Thymus (tissue), 11 donors: Measurements from ENCODE around the gene HERC2. TPM values are rescaled to one million over a fixed set of nuclear protein-coding genes. Genes with fewer than 3 reads are reported as not detected.
"Not testable (repeated sequence)": the region's sequence is repeated elsewhere in the genome, so short reads cannot be mapped to it uniquely, and the experiment has no call there.

Experiments used
- DNase-seq, 9 donors: peaks; one replicate each; pipeline ENCODE4 v3.0.0-alpha.2; 2013; ENCODE audit warnings: low spot score in 9 of 9, low read depth in 6 of 9, missing footprints in 1 of 9
- H3K27ac ChIP-seq, 2 donors: one replicate each; pipeline ENCODE4 v1.5.1; 2013; ENCODE audit warnings: control low read depth in 1 of 2, low read depth in 1 of 2, low read length in 1 of 2, mild to moderate bottlenecking in 1 of 2, moderate library complexity in 1 of 2
- H3K27me3 ChIP-seq, 2 donors: one replicate each; pipeline ENCODE4 v1.5.1; 2013; ENCODE audit warnings: low read length in 1 of 2; ENCODE audit not compliant: control insufficient read depth in 2 of 2, insufficient read depth in 1 of 2
- H3K36me3 ChIP-seq, 2 donors: one replicate each; pipeline ENCODE4 v1.5.1; 2013; ENCODE audit warnings: low read length in 1 of 2, mild to moderate bottlenecking in 1 of 2, moderate library complexity in 1 of 2; ENCODE audit not compliant: control insufficient read depth in 2 of 2, insufficient read depth in 2 of 2
- H3K4me1 ChIP-seq, 2 donors: one replicate each; pipeline ENCODE4 v1.5.1; 2013; ENCODE audit warnings: low read length in 2 of 2; ENCODE audit not compliant: control insufficient read depth in 2 of 2, insufficient read depth in 2 of 2
- H3K4me3 ChIP-seq, 2 donors: one replicate each; pipeline ENCODE4 v1.5.1; 2013; ENCODE audit warnings: low read length in 2 of 2, control low read depth in 1 of 2, mild to moderate bottlenecking in 1 of 2
- H3K9me3 ChIP-seq, 2 donors: one replicate each; pipeline ENCODE4 v1.5.1; 2013; ENCODE audit warnings: low read length in 1 of 2, mild to moderate bottlenecking in 1 of 2; ENCODE audit not compliant: control insufficient read depth in 2 of 2, insufficient read depth in 1 of 2
- WGBS: extraction: QIAGEN DNeasy Blood & Tissue Kit; methylation state at CpG from one replicate; pipeline ENCODE4 v1.1.7; 2013; 5-methylcytosine and 5-hydroxymethylcytosine counted together
- polyA plus RNA-seq: library from polyadenylated mRNA; stranded (reverse); fragments of 200-250 nt; gene quantifications from one replicate; pipeline ENCODE4 v1.2.3, GENCODE V29; 2013
- total RNA-seq: library from RNA; stranded (reverse); fragments of 120-200 nt; gene quantifications from one replicate; pipeline ENCODE4 v1.2.4, GENCODE V29; 2013
- donor health status: healthy.

The HERC2 gene
- total and polyA plus RNA-seq, 2 donors, result 18.7 to 27.1 TPM

DNA sequence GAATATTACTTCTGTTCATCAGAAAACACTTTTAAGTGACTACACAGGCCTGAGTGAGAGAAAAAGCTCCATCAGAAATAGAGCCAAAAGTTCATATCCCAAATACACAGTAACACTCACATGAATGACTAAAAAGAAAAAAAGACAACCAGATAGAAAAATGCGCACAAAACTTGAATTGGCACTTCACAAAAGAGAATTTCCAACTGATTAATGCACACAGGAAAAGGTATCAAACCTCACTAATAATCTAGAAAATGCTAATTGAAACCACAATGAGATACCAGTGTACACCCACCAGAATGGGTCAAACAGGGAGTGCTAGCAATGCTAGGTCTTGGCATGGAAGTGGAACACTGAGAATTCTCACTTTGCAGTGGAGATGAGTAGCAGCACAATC, 78.6 kb downstream of the HERC2 start:
- DNase-seq, result no peak
- Histone ChIP-seq H3K36me3 (peaks cover 33 to 34% of the 10 kb centered on the region in 2 donors), H3K27ac (no peak overlapping the region), H3K27me3 (no peaks in the 10 kb centered on the region), H3K9me3 (peaks cover 2 to 5% of the 10 kb centered on the region in 2 donors), H3K4me1 (no peaks in the 10 kb centered on the region), H3K4me3 (no peak overlapping the region)
- WGBS, result 96% methylated on average over 1 of the region's 1 CpG

DNA sequence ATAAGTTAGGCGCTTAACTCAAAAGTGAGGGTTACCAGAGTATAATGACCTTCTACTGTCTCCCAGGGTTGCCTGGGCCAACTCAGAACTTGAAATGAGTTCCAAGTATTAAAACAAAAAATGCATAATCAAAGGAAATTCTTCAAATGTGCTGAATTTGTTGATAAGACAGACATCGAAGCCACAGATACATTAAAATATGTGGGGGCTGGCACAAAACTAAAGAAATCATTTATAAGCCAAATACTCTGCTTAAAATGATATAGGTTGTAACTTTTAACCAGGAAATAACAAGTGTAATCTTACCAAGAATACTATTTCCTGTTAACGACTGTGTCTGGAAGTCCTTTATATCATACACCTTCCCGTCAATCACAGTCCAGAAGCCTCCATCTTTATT, 83.7 kb downstream of the HERC2 start:
- not testable (repeated sequence) for H3K4me3 ChIP-seq, DNase-seq, H3K9me3 ChIP-seq, H3K4me1 ChIP-seq, H3K27me3 ChIP-seq, H3K27ac ChIP-seq
- H3K36me3 ChIP-seq, result peaks cover 2 to 17% of the 10 kb centered on the region in 2 donors
- WGBS, result 87% methylated on average over 4 of the region's 4 CpGs

DNA sequence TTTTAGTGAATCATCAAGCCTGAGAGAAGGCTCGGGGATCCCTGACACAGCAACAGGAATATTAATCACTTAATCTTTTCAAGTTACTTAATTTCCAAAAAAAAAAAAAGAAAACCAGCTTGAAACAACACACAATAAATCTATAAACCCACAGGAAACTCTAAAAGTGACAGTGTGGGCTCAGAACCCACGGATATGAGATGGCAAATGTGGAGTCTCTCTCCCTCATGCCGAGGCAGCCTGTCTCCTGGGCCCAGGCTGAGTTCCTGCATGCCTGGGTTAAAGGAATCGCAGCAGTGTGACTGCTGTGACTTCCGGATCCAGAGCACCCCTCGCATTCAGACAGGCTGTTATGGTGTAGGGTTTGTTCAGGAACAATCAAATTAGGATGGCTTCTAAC, 90.2 kb downstream of the HERC2 start:
- not testable (repeated sequence) for H3K27me3 ChIP-seq, H3K9me3 ChIP-seq, H3K4me1 ChIP-seq, DNase-seq, H3K4me3 ChIP-seq, H3K27ac ChIP-seq
- 80% methylated on average over 6 of the region's 6 CpGs for WGBS
- H3K36me3 ChIP-seq, result peaks cover 11 to 12% of the 10 kb centered on the region in 2 donors

DNA sequence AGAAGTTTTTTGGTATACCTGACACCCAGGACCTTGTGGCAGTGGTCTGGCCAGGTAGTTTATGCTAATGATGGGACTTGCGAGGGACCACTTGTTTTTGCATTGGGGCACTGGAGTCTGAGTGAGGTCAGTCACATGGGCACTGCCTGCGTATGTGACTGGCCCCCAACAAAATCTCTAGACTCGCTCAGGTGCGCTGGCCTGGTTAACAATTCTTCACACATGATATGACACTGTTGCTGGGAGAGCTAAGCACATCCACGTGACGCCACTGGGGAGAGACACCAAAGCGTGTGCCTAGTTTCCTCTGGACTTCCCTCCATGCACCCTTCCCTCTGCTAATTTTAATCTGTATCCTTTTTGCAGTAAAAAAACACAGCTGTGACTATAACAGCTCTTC, 90.6 kb downstream of the HERC2 start:
- H3K4me3 ChIP-seq, H3K27me3 ChIP-seq, DNase-seq, H3K4me1 ChIP-seq, H3K27ac ChIP-seq, H3K9me3 ChIP-seq: not testable (repeated sequence)
- peaks cover 11 to 12% of the 10 kb centered on the region in 2 donors for H3K36me3 ChIP-seq
- 95% methylated on average over 7 of the region's 7 CpGs for WGBS

GRCh38 chr15:28228990-28229640, 92.9 kb downstream of the HERC2 start:
- not testable (repeated sequence) for H3K9me3 ChIP-seq, H3K4me1 ChIP-seq, H3K27me3 ChIP-seq, H3K4me3 ChIP-seq, DNase-seq, H3K27ac ChIP-seq
- H3K36me3 ChIP-seq, result peaks cover 5 to 11% of the 10 kb centered on the region in 2 donors
- 95% methylated on average over 9 of the region's 9 CpGs for WGBS

- DNase-seq, result no peak
- H3K27me3 ChIP-seq, result no peaks in the 10 kb centered on the region
- no peak overlapping the region for H3K27ac ChIP-seq
- no peaks in the 10 kb centered on the region for H3K4me1 ChIP-seq
- no peak overlapping the region for H3K4me3 ChIP-seq
- WGBS, result 98% methylated on average over 18 of the region's 18 CpGs
- H3K36me3 ChIP-seq, result peaks cover 5 to 11% of the 10 kb centered on the region in 2 donors
- H3K9me3 ChIP-seq, result no peaks in the 10 kb centered on the region
Measured at GRCh38 chr15:28228096-28228495, 93.9 kb downstream of the HERC2 start.

DNA sequence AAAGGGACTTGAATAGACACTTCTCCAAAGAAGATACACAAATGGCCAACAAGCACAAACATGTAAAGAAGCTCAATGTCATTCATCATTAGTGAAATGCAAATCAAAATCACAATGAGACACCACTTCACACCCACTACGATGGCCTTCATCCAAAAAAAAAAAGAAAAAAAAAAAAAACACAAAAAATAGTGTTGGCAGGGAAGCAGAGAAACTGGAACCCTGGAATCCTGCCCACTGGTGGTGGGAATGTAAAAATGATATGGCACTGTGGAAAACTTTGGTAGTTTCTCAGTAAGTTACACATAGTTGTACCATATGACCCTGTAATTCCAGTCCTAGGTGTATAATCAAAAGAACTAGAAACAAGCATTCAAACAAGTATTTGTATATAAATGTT, 94.7 kb downstream of the HERC2 start:
- not testable (repeated sequence) for H3K4me1 ChIP-seq, DNase-seq, H3K27ac ChIP-seq, H3K4me3 ChIP-seq, H3K27me3 ChIP-seq, H3K9me3 ChIP-seq
- WGBS, result 94% methylated on average over 1 of the region's 1 CpG
- H3K36me3 ChIP-seq, result peaks cover 7 to 11% of the 10 kb centered on the region in 2 donors

- H3K9me3 ChIP-seq, DNase-seq, H3K4me3 ChIP-seq, H3K4me1 ChIP-seq, H3K27me3 ChIP-seq, H3K27ac ChIP-seq: not testable (repeated sequence)
- WGBS, result 95% methylated on average over 7 of the region's 7 CpGs
- peaks cover 8 to 17% of the 10 kb centered on the region in 2 donors for H3K36me3 ChIP-seq
Measured at GRCh38 chr15:28222612-28223011, 99.4 kb downstream of the HERC2 start.

GRCh38 chr15:28221696-28222095, 100.3 kb downstream of the HERC2 start:
- peaks cover 8 to 21% of the 10 kb centered on the region in 2 donors for H3K36me3 ChIP-seq
- H3K27me3 ChIP-seq, H3K27ac ChIP-seq, H3K4me3 ChIP-seq, H3K4me1 ChIP-seq, H3K9me3 ChIP-seq, DNase-seq: not testable (repeated sequence)
- WGBS, result 97% methylated on average over 4 of the region's 4 CpGs
